Right hindlimb (tissue), 1 donor: Measurements from ENCODE around the gene DPY19L2.
"Not testable (repeated sequence)": the region's sequence is repeated elsewhere in the genome, so short reads cannot be mapped to it uniquely, and the experiment has no call there.

Source experiments
- DNase-seq: peaks from one replicate; pipeline ENCODE4 v3.0.0-alpha.2; 2018

DPY19L2 gene

GRCh38 chr12:63668028-63668799 lies at the start of gene DPY19L2:
DPY19L2 (minus strand) TSS chr12:63668493; CDS start chr12:63668393, 100 bp downstream.
- DNase-seq = peak; percentile 88

DNA sequence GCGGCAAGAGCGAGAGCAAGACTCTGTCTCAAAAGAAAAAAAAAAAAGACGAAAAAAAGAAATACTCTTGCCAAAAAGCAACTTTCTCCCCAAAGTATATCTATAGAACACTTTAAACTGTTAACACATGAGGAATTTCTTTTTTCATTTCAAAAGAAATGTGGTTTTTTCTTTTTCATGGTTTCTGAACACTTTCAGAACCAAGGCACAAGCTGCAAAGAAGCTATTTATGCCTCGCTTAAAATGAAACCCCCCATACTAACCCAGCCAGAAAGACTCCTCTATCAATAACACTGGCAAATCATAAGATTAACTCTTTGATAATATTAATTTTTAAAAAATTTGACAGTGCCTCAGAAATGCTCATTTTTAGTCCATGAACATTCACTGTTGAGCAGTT lies 48.6 kb upstream of the DPY19L2 start:
- DNase-seq = not testable (repeated sequence)

DNA sequence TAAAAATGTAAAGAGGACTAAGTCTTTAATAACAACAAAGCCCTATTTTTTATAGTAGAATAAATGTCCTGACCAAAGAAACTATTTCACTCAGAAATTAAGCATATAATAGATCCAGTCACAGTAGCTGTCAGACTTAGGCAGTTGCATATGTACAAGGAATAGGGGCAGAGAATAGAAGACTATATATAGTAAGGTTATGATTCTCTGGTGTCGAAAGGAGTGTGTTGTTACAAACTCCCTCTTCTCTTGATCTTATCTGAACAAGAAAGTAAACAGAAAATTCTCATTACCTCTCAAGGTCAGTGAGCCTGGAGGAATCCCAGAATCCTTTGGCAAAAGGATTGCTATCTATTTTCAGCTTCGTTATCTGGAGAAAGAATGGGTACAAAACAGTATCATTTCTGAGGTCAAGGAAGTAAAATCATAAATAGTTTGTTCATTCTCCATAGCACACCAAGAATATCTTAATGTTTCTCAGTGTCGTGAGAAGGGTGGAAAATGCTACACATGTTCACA lies 46.9 kb upstream of the DPY19L2 start:
- DNase-seq = not testable (repeated sequence)

DNA sequence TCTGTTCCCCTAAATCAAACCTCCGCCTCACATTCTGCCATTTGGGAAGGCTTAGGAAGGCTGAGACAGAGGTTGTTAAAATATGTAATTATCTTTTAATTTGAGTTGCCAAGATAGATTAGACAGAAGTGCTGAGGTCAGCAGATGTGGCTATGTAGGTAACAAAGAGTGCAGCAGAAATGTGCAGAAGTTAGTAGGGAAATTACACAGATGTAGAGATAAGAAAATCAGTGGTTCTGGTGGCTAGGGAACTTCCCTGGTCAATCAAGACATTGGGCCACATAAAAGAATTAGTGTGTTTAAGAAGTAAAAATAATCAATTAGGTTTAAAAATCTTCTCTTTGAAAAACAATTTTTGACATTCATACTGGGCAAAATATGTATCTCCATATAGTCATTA lies 46.1 kb upstream of the DPY19L2 start:
- DNase-seq = not testable (repeated sequence)

DNA sequence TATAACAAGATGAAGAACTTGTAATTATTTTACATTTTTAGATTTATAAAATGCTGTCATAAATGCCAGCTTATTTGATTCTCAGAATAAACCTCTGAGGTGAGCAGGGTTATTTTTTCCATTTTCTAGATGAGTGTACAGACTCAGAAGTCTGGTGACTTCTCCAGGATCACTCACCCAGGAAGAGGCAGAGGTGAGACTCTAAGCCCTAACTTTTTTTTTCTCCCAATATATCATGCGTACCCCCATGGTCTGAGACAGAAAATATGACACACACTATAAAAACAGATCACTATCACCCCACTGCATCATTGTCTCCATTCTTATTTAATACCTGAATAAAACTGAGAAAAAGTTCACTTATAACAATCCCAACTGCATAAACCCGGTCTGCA lies 45.4 kb upstream of the DPY19L2 start:
- not testable (repeated sequence) for DNase-seq

- DNase-seq = not testable (repeated sequence)
Measured at GRCh38 chr12:63712979-63713680, 44.8 kb upstream of the DPY19L2 start.

DNA sequence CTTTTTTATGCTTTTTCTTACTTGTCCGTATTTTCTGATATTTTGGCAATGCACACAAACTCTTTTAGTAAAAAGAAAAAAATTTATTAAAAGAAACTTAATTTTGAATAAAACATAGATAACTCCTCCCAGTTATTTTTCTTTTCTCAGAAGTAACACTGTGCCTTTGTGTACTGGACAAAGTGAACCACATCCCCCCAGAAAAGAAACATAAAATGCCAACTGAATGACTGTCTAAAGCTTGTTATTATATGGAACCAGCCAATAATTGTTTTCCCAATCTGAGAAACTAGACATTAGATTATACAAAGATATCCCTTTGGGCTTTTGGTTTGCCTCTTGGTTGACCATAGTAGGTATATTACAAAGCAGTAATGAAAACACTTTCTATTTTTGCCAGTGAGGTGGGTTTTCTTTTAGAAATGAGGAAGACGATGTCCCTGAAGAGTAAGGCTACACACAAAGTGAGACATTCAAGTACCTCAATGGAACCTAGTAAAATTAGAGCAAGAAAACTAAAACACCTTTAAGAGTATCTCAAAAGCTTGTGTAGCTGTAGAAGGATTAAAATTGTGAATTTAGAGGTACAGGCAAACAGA lies 44.2 kb upstream of the DPY19L2 start:
- not testable (repeated sequence) for DNase-seq

- not testable (repeated sequence) for DNase-seq
Measured at GRCh38 chr12:63711339-63711738, 43.0 kb upstream of the DPY19L2 start.

DNA sequence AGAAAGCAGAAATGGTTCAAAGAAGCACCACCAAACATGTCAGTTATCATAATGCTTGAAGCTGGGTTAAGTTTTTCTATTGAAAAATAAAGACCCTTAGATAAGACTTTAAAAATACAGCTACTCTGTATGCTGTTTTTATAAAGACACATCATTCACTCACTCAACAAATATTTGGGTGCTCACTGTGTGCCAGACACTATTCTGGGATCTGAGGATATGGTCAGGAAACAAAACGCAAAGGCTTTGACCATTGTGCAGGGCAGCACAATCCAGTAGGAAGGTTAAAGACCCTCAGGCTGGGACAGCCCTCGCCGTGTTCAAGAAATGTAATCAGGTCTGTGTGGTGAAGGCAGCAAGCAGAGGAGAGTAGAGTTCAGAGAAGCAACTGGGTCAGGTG lies 38.0 kb upstream of the DPY19L2 start:
- no peak for DNase-seq

GRCh38 chr12:63699678-63700382 lies 31.5 kb upstream of the DPY19L2 start:
- not testable (repeated sequence) for DNase-seq

DNA sequence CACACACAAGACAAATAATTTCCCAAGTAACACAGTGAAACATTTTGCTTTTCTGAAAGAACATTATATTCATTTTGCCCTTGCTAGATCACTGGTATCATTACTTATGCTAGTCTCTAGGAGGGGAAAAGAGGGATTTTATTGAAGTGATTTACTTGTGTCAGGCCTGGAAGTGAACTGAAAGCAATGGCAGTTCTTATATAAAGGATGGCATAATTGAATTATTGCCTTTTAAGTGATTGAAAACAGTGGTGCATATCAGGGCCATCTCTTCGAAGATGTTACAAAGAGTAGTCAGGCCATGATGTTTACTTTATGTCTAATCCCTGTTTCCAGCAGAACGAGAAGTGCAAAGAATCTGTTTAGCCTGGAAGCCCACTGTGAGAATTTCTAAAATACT lies 30.7 kb upstream of the DPY19L2 start:
- DNase-seq = not testable (repeated sequence)

DNA sequence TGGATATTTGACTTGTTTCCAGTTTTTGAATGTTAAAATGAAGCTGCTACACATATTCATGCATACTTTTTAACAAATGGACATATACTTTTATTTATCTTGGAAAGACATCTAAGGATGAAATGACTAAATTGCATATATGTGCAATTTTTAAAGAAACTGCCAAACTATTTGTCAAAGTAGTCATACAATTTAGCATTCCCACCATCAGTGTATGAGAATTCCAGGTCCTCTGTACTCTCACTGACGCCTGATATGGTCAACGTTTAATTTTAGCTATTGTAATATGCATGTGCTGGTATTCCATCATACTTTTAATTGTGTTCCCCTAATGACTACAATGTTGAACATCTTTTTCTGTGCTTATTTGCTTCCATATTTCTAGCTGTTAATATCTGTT lies 22.5 kb upstream of the DPY19L2 start:
- DNase-seq = not testable (repeated sequence)

DNA sequence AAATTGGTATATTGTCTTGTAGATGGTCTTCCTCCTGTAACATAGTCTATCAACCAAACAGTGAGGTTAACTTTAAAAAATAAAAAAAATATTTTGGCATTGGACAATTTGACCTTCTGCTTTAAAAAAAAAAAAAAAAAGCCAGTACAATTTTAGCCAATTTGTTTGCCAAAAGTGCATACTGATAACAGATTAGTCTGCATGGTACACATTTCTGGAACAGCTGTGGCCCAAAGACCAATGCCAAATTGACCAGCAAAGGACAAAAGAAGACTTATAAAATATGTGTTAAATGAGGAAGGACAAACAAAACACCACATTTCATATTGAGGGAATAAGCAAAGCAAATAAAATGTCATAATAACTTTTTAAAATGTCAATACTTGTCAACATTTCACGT lies 20.8 kb upstream of the DPY19L2 start:
- not testable (repeated sequence) for DNase-seq

GRCh38 chr12:63686623-63687022 lies 18.3 kb upstream of the DPY19L2 start:
- not testable (repeated sequence) for DNase-seq

GRCh38 chr12:63685789-63686188 lies 17.5 kb upstream of the DPY19L2 start:
- not testable (repeated sequence) for DNase-seq

GRCh38 chr12:63682617-63683016 lies 14.3 kb upstream of the DPY19L2 start:
- not testable (repeated sequence) for DNase-seq

DNA sequence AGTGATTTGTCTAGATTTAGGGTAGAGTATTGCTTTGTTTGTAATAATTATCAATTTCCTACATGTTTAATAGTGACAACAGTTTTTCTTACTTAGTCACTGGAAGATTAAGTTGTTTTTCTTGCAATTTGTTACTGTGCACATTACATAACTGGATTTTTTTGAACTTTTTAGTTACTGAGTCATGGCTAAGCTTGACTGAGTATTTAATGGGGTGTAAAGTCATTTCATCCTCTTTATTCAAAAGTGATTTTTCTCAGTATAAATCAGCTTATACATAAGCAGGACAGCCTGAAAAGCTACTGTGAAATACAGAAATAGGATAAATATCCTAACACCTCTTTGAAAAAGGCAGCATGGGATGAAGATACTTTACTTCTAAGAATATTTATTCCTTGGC lies 12.5 kb upstream of the DPY19L2 start:
- not testable (repeated sequence) for DNase-seq

GRCh38 chr12:63672550-63672949 lies 4.3 kb upstream of the DPY19L2 start:
- DNase-seq = not testable (repeated sequence)

GRCh38 chr12:63669936-63670335 lies 1.6 kb upstream of the DPY19L2 start:
- not testable (repeated sequence) for DNase-seq

DNA sequence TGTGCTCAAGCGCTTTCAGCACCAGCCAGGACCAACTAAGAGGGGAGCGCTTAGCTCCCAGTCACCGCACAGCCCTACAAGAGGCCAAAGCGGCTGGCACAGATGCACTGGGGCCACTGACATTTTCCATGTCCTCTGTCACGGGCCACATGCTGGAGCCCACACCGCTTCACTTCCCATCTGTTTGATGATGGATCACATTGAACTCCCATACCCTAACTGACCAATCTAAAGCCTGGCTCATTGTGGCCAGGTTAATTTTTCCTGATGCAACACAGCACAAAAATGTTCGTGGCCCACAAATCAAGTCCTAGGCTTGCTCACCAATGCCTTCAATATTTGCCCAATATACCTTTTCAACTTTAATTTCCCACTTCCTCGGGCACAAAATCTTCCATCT lies 1.1 kb upstream of the DPY19L2 start:
- not testable (repeated sequence) for DNase-seq

- DNase-seq = peak; percentile 35
Measured at GRCh38 chr12:63668800-63669365, 590 bp upstream of the DPY19L2 start.

DNA sequence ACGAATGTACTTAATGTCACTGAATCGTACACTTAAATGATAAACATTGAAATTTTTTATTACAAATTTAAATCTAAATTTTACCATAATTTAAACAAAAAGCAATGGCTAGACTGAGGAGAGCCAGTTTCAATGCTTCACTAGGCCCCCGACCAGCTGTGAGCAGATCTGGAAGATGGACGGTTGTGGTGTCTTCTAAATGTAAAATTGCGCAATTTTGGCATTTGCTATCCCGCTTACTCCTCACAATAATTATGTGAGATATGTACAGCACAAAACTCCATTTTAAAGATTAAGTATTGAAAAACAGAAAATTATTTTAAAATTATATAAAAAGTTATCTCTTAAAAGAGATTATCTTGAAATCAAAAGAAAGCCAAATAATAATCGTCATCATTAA lies 5.3 kb downstream of the DPY19L2 start:
- DNase-seq = not testable (repeated sequence)
